Fibroblast of skin of abdomen (primary cell): Measurements from ENCODE around the gene STAT5B.
"Not testable (repeated sequence)": the region's sequence is repeated elsewhere in the genome, so short reads cannot be mapped to it uniquely, and the experiment has no call there.

Source experiments
- DNase-seq: peaks from one replicate; pipeline ENCODE4 v3.0.0-alpha.2; 2013

Gene STAT5B

DNA sequence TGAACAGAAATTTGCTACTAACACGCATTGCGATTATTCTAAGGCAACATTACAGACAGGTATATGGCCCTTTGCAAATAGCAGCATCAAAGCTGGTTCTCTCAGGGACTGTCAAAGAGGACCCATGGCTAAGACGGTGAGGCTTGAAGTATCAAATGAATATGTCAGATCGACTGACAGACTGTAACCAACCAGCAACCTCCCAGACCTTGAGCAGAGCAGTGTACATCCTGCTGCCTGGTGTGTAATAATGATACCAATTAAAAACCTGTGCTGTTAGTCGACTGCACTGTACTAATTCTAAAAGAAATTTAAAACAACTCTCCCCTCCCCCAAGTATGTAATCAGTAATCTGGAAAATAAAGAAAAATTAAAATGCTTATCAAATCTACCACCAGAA is 46.0 kb downstream of the STAT5B start:
- no peak for DNase-seq

DNA sequence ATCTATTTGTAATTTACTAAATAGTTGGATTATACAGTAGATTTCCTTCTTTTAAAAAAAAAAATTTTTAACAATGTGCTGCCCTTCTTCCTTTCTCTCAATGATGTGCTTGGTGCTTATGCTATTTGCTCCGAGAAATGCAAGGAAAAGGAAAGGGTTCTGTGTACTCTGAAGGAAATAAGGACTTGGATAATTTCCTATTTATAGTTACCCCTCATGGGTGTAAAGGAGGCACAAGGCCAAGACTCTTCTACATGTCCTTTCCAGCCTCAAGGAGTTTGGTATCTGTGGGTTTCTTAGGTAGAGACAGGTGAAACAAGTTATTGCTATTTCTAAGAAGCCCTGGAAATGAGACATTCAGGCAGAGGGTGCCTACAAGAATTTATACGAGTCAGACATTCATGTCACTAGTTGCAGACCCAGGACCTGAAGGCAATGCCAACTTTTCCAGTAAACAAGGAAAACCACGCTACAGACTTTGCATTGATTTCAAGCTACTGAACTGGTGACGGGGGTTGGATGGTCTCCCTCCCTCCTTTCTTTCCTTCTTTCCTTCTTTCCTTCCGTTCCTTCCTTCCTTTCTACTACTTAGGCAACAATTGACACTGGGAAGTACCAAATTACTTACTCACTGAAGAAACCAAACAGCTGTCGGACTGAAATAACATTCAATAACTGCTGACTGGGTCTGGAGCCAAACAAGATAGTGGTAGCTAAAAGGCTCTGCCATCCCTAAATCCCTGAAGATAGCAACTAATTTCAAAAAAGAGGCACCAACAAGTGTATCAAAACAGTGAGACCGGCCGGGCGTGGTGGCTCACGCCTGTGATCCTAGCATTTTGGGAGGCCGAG is 48.1 kb downstream of the STAT5B start:
- no peak for DNase-seq

DNA sequence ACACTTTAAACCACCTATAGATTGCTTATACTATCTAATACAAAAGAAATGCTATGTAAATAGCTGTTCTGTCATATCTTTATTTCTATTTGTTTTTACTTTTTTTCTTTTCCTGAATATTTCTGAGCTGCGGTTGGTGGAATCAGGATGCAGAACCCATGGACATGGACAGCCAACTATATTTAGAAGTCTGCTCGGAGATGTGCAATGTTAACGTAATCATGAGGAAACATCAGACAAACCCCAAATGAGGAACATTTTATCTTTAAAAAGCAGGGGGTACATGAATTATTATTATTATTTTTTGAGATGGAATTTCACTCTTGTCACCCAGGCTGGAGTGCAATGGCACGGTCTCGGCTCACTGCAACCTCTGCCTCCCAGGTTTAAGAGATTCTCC is 50.5 kb downstream of the STAT5B start:
- DNase-seq = no peak

DNA sequence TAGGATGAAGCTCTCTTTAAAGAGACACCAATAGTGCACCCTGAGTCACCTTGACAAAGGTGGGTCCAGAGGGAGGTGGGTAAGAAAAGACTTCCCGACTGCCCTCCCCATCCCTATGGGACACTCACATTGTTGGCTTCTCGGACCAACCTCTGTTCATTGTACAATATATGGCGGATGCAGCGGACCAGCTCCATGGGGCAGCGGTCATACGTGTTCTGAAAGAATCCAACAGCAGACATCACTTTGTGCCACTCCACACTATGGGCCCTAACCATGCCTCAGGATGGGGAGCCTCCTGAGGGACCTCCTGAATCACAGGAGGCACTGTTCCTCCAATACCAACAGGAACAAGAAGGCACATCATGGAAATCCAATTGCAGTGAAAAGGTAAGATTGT is 51.5 kb downstream of the STAT5B start:
- no peak for DNase-seq

DNA sequence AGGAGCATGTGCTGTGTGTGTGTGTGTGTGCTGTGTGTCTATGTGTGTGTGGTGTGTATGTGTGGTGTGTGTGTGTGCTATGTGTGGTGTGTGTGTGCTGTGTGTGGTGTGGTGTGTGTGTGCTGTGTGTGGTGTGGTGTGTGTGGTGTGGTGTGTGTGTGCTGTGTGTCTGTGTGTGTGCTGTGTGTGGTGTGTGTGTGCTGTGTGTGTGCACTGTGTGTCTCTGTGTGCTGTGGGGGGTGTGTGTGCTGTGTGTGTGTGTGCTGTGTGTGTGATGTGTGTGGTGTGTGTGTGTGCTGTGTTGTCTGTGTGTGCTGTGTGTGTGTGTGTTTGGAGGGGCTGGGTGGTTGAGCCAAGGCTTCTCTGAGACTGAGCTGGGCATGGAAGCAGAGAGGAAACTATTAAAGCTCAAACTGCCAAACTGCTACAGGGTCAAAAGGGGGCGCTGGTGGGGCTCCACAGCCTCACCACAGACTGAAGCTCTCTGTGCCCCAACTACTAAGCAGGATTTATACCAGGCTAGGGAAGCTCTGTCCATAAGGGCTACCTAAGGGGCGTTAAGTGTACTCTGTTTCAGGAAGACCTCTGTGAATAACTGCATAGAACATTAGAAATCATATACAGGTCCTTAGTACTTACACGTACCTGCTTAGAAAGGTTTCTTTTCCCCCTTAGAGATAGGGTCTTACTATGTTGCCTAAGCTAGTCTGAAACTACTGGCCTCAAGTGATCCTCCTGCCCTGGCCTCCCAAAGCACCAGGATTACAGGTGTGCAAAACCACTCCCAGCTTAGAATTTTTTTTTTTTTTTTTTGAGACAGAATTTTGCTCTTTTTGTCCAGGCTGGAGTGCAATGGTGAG is 54.1 kb downstream of the STAT5B start:
- DNase-seq = peak; percentile 41

DNA sequence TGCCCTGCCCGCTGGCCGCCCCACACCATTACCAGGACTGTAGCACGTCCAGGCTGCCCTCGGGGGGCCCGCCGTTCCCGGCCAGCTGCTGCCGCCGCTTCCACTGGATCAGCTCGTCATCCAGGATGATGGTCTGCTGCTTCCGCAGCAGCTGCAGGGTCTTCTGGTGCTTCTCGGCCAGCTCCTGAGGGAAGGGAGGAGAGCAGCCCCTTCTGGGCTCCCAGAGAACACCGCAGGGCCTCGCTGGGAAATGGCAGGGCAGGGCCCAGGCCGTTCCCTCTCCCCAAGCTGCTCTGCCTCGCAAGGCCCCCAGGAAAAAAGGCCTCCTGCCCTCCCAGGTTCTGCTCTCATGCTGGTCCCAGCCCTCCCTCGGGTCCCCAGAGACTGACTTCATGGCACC is 56.9 kb downstream of the STAT5B start:
- DNase-seq = not testable (repeated sequence)

DNA sequence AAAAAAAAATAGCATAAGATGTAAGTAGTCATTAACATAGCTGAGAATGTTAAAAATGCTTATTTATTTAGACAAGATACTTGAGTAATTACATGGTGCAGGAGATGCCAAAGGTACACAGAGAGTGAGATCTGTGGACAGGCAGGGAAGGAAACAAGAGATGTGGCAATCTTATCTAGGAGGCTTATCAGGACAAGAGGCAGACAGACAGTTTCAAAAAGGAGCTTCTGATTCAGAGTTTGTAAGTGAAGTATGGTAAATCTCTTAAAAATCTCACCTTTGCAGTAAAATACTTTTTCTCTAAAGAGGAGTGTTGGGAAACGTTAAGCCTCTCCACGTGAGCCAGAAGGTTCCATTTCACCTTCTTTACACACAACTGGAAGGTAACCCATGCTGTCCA is 62.0 kb downstream of the STAT5B start:
- DNase-seq = no peak

DNA sequence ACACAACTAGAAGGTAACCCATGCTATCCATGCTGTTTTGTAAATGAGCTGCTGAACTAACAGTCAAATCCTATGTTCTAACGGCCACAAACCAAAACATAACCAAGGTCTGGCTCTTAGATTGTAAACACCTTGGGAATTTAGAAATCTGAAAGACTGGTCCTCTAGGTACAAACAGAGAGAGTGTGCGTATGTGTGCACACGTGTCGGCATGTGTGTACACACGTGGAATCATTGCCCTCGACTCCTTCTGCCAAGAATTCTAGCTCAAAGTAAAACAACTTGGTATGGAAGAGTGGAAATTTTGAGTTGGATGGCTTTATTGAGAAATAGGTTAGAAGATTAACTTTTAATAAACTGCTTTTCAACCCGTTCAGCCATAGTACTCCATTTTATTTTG is 63.8 kb downstream of the STAT5B start:
- no peak for DNase-seq

DNA sequence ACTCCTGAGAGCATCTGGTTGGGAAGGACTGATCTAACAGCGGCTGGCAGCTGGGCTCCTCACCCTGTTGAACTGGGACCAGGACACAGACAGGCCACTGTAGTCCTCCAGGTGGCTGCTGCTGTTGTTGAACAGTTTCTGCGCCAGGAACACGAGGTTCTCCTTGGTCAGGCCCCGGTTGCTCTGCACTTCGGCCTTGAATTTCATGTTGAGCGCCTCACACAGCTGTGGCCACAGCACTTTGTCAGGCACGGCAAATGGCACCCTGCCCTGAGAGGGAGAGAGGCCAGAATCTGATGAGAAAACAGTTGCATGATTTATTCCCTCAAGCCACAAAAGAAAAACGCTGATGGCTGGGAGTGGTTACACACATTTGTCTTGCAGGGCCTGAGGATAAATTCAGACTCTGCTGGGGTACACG is 64.3 kb downstream of the STAT5B start:
- peak; percentile 12 for DNase-seq

DNA sequence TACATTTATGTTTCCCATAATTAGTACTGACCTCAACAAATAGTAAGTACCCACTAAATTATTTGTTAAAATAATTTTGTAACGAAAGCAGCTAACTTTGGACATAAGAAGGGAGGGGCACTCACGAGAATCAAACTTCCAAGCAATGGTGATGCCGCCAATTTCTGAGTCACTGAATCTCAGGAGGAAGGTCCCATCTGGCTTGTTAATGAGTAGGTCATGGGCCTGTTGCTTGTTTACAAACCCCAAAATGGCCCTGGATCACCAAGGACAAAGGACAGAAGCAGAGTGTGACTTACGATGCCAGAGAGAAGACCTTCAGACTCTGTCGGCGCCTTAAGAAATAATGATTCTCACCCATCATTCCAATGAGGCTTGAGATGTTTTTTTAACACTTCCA is 66.1 kb downstream of the STAT5B start:
- DNase-seq = no peak

DNA sequence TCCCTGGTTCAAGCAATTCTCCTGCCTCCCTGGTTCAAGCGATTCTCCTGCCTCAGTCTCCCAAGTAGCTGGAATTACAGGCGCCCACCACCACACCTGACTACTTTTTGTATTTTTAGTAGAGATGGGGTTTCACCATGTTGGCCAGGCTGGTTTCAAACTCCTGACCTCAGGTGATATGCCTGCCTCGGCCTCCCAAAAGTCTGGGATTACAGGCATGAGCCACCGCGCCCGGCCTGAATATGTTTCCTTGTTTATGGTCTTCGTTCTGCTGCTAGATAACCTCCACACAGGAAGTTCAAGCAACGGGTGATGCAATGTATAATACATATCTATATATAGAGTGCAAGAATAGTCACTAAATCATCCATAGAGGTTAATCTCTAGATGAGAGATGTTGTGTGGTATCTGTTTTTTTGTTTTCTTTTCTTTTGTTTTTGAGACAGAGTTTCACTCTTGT is 70.0 kb downstream of the STAT5B start:
- not testable (repeated sequence) for DNase-seq

DNA sequence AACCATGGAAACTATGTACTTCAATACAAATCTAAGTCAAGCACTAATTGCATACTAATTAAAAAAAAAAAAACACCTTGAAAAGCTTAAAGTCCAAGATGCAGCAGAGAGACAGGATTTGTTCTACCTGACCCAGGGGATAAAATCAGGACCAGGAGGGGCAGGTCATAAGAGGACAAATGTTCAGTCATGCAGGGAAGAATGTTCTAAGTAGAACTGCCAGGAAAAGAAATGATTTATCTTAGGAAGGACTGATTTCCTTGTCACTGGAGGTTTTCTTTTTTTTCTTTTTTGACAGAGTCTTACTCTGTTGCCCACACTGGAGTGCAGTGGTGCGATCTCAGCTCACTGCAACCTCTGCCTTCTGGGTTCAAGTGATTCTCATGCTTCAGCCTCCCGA is 72.8 kb downstream of the STAT5B start:
- no peak for DNase-seq

DNA sequence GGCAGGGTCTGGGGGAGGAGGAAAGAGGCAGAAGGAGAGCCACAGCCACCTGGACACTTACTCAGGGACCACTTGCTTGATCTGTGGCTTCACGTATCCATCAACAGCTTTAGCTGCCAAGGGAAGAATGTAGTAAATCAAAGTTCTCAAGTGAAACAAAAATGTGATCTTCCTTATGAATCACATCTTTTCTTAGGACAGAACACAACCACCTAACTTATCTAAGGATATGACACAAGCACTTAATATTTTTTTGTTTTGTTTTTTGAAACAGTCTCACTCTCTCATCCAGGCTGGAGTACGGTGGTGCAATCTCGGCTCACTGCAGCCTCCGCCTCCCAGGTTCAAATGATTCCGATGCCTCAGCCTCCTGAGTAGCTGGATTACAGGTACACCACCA is 73.5 kb downstream of the STAT5B start:
- no peak for DNase-seq

DNA sequence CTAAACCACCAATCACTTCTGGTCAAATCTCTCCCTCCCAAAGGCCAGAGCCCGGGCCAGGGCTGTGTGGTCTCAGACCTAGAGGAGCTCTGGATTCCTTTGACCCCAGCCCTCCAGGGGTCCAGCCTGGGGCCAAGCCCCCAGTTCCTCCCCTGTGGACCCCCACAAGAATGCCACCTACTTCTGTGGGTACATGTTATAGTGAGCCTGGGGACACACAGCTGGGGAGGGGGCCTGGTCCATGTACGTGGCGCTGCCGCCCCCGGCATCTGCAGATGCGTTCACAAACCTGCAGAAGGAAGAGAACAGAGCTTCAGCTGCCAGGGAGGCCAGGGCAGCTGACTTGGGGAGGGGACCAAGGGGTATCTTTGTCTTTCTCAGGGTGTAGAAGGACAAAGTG is 74.0 kb downstream of the STAT5B start:
- DNase-seq = no peak

DNA sequence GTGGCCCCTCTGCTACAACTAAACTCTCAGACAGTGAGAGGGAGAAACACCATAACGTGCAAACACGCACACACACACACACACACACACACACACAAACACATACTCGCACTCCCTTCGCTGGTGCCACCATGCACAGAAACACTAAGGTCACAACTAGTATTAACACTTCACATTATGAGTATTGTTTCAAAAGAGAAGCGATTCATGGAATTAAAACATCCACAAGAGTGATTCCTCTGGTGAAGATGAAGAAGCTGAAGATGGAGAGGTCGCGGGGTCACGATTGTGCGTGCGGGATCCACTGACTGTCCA is 74.8 kb downstream of the STAT5B start:
- DNase-seq = no peak

DNA sequence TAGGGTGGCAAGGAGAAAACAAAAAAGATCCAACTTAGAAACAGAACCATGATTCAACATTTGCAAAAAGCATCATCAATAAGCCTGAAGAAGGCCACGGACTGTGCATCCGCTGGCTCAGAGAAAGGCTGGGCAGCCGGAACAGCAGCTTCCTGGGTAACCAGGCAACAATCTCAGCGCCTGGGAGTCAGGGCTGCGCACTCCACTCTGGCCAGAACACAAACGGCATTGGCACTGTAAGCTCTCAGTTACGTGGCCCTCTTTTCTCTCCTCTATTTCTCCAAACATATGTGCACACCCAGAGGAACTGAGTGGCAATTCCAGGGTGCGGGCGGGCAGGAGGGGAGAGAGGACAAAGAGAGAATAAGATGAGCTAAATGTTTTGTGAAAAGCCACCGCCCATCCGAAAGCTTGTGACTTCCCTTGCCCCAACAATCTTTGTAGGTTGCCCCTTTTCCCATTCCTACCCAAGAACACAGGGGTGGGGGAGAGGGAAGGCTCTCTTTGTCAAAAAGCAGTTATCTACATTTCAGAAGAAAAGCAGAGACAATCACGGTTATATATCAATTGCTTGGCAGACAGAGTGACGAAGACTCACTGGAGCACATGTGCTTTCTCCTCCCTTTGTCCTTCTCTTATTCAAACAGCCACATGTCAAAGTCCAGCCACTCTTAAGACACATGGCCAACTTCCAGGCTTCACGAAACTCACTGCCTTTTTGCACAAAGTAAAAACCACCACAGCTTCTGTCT is 75.3 kb downstream of the STAT5B start:
- no peak for DNase-seq

DNA sequence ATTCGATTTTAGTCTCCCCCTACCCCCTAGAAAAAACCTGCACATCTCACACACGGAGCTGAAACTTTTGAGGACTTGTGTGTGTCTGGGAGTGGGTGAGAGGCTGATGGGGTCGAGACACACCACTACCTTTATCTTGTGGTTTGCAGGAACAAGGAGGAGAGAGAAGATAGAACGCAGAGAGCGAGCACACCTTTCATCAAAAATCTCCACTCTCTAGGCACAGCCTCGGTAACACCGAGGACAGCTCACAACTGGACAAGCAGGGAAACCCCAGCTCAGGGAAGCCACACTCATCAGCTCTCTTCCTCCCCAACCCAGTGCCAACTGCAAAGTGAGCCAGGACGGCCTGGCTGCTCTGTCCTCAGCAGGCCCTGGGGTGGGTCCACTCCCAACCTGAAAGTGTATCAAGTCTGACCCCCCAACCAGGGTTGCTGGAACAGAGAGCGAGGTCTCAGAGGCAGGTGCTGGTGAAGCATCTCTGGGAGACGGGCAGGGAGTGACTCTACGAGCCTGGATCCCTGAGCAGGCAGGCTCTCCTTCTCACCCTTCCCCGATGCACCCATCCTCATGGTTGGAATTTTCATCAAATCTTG is 76.7 kb downstream of the STAT5B start:
- DNase-seq = no peak

DNA sequence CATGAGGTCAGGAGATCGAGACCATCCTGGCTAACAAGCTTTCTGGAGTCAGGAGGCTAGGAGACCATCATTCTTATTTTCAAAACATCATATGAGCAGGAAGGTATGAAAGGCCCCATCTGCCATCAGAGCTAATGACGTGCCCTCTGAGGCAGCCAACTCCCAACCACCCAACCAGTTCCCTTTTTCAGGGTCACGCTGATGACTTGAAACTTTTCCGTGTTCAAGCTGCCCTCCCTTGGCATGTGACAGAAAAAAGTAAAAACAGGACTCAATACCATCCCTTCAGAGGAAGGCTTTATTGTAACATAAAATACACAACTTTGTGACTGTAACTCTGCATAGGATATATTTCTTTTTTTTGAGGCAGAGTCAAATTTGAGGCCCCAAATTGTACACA is 77.3 kb downstream of the STAT5B start:
- no peak for DNase-seq

DNA sequence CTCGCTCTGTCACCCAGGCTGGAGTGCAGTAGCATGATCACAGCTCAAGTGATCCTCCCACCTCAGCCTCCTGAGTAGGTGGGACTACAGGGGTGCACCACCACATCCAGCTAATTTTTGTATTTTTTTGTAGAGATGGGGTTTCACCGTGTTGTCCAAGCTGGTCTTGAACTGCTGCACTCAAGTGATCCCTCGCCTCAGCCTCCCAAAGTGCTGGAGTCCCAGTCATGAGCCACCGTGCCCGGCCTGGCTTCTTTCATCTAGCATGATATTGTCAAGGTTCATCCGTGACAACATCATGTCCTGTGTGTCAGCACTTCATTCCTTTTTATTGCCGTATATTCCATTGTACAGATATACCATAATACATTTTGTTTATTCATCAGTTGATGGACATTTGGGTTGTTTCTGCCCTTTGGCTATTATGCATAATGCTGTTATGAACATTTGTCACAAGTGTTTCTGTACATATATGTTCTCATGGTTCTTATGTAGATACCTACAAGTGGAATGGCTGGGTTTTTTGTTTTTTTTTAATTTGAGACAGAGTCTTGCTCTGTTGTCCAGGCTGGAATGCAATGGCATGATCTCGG is 78.5 kb downstream of the STAT5B start:
- no peak for DNase-seq

DNA sequence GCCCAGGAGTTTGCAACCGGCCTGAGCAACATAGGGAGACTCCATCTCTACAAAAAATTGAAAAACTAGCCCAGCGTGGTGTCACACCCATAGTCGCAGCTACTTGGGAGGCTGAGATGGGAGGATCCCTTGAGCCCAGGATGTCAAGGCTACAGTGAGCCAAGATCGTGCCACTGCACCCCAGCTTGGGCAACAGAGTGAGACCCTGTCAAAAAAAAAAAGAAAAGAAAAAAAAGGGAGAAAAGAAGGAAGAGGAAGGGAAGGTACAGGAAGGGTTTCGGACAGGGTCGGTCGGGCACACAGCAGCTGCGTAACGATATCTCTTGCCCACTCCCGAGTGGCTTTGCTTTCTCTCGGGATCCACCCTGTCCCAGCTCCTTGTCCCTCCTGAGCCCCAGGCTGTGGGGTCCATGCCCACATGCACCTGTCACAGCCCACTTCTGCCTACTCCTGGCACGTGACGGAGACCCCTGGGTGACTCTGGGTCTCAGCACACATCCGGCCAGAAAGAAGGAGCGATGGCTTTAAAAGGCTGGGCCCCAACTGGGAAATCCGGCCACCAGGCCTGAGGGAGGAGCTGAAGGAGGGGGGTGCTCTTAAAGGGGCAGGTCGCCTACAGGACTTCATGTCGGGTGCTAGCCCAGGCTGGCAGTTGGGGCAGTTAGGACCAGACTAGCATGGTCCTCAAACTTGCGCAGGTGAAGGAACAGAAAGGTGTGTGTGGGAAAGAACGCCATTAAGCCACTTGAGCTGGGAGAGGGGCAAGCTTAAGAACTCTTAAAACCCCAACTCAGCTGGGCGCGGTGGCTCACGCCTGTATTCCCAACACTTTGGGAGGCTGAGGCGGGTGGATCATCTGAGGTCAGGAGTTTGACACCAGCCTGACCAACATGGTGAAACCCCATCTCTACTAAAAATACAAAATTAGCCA is 82.0 kb downstream of the STAT5B start, which contains the start of gene GHDC:
TSS of gene GHDC (minus strand) at position 526 of the 931 bp plus-strand sequence. CDS start 913 bp downstream, outside the sequence.
- peak; percentile 68 for DNase-seq
